Measurements from ENCODE around the gene MEIS3.
"Not testable (repeated sequence)": the region's sequence is repeated elsewhere in the genome, so short reads cannot be mapped to it uniquely, and the experiment has no call there.

- not testable (repeated sequence) for TF ChIP-seq CTCF (IDR thresholded peaks at IDR 0.05; ENCODE audit: low read length); EZH2 (IDR thresholded peaks at IDR 0.05; ENCODE audit: borderline replicate concordance, low read length)
These were observed 53.9 kb downstream of the MEIS3 start for GRCh38 chr19:47365455-47365854.

Data from OCI-LY1 (cell line).